ENCODE measurements around the gene TAF4B.
"Not testable (repeated sequence)": the region's sequence is repeated elsewhere in the genome, so short reads cannot be mapped to it uniquely, and the experiment has no call there.

DNA sequence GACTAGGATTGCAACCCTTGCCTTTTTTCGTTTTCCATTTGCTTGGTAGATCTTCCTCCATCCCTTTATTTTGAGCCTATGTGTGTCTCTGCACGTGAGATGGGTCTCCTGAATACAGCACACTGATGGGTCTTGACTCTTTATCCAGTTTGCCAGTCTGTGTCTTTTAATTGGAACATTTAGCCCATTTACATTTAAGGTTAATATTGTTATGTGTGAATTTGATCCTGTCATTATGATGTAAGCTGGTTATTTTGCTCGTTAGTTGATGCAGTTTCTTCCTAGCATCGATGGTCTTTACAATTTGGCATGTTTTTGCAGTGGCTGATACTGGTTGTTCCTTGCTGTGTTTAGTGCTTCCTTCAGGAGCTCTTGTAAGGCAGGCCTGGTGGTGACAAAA lies 16.1 kb downstream of the TAF4B start:
- TF ChIP-seq, protein P1, sequence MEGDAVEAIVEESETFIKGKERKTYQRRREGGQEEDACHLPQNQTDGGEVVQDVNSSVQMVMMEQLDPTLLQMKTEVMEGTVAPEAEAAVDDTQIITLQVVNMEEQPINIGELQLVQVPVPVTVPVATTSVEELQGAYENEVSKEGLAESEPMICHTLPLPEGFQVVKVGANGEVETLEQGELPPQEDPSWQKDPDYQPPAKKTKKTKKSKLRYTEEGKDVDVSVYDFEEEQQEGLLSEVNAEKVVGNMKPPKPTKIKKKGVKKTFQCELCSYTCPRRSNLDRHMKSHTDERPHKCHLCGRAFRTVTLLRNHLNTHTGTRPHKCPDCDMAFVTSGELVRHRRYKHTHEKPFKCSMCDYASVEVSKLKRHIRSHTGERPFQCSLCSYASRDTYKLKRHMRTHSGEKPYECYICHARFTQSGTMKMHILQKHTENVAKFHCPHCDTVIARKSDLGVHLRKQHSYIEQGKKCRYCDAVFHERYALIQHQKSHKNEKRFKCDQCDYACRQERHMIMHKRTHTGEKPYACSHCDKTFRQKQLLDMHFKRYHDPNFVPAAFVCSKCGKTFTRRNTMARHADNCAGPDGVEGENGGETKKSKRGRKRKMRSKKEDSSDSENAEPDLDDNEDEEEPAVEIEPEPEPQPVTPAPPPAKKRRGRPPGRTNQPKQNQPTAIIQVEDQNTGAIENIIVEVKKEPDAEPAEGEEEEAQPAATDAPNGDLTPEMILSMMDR (IDR thresholded peaks at IDR 0.05) = not testable (repeated sequence)
- TF ChIP-seq EP300, POLR2A (IDR thresholded peaks at IDR 0.05): not testable (repeated sequence)

All from ovary (tissue), 3 donors.